HG02798 (cell line): ENCODE results near the gene OPRD1.
"Not testable (repeated sequence)": the region's sequence is repeated elsewhere in the genome, so short reads cannot be mapped to it uniquely, and the experiment has no call there.

Experiments
- ATAC-seq: cut with Tn5 transposase; IDR thresholded peaks from one replicate; pipeline ENCODE4 v1.9.1; 2021; ENCODE audit warnings: mild to moderate bottlenecking; ENCODE audit not compliant: unreplicated experiment, poor library complexity

Gene OPRD1

DNA sequence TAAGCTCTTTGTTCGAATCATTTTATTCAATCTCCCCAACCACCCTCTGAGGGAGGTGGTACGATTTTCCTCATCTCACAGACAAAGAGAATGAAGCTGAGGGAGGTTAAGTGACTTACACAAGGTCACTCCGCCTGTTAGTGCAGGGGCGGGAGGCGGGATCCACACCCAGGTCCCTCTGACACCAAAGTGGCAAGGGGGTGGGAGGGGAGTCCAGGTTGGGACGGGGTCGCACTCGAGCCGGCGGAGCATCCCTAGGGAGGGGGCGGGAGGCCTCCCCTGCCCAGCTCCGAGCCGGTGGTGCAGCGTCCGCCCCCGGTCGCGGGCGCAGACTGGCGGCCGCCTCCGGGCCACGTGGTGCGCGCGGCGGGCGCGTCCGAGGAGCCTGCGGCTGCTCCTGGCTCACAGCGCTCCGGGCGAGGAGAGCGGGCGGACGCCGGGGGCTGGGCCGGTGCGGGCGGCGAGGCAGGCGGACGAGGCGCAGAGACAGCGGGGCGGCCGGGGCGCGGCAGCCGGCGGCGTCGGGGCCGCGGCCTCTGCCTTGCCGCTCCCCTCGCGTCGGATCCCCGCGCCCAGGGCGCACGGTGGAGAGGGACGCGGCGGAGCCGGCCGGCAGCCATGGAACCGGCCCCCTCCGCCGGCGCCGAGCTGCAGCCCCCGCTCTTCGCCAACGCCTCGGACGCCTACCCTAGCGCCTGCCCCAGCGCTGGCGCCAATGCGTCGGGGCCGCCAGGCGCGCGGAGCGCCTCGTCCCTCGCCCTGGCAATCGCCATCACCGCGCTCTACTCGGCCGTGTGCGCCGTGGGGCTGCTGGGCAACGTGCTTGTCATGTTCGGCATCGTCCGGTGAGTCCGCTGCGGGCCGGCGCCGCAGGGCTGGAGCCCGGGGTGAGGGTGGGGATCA lies at the start of gene OPRD1:
OPRD1 (plus strand) TSS at position 405 of the 903 bp plus-strand sequence; CDS start at position 619, 214 bp downstream.
- ATAC-seq = no peak

DNA sequence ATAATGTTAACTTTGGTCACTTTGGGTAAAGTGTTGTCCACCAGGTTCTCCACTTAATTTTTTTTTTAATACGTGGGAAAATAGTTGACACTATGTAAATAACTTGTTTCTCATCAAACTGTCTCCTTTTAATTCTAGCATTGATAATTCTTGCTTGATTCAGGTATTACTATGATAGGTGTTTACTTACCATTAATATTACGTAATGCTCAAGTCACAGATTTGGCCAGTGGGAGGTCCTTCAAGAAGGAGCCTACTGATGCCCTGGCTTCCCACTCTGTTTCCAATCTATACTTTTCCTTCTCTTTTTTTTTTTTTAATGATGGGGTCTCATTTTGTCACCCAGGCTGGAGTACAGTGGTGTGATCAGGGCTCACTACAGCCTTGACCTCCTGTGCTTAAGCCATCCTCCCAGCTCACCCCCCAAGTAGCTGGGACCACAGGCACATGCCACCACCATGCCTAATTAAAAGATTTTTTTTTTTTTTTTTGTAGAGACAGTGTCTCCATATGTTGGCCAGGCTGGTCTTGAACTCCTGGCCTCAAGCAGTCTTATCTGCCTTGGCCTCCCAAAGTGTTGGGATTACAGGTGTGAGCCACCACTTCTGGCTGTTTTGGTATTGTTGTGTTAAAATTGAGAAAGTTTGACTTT lies 45.3 kb upstream of the OPRD1 start:
- ATAC-seq = no peak

DNA sequence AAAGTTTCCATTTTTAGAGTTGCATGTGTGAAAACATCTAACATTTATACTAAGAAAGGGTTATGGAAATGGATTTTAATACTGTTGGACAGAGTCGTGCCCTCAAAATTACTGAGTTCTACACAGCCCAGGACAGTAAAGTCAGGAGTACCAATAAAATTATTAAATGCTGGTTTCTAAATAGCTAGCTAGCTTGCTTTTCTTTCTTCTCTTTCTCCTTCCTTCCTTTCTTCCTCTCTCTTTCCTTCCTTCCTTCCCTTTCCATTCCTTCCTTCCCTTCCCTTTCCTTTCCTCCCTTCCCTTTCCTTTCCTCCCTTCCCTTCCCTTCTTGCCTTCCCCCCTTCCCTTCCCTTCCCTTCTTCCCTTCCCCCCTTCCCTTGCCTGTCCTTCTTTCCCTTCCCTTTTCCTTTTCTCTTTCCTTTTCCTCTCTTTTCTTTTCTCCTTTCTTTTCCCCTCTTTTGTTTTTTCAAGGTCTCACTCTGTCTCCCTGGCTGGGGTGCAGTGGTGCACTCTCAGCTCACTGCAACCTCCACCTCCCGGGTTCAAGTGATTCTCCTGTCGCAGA lies 41.3 kb upstream of the OPRD1 start:
- no peak for ATAC-seq

DNA sequence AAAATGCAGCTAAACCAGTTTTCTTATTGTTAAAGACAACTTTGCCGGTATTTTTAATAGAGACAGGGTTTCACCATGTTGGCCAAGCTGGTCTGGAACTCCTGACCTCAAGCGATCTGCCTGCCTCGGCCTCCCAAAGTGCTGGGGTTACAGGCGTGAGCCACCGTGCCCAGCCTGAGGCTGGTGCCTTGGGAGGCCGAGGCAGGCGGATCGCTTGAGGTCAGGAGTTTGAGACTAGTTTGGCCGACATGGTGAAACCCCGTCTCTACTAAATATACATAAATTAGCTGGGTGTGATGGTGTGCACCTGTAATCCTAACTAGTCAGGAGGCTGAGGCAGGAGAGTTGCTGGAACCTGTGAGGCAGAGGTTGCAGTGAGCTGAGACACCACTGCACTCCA lies 40.0 kb upstream of the OPRD1 start:
- not testable (repeated sequence) for ATAC-seq

DNA sequence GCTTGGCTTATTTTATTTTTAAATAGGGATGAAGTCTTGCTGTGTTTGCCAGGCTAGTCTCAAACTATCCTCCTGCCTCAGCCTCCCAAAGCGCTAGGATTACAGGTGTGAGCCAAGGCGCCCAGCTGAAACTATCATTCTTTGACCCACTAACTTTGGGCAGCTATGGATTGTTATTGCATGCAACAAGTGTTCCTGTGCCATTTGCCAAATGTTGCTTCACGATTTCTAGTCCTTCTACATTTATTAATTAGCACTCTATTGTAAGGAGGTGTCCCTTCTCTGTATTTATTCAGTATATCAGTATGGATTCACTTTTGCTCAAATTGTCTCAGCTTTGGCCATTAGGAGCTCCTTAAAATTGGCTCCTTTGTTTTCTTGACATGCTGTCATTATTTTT lies 38.9 kb upstream of the OPRD1 start:
- no peak for ATAC-seq

DNA sequence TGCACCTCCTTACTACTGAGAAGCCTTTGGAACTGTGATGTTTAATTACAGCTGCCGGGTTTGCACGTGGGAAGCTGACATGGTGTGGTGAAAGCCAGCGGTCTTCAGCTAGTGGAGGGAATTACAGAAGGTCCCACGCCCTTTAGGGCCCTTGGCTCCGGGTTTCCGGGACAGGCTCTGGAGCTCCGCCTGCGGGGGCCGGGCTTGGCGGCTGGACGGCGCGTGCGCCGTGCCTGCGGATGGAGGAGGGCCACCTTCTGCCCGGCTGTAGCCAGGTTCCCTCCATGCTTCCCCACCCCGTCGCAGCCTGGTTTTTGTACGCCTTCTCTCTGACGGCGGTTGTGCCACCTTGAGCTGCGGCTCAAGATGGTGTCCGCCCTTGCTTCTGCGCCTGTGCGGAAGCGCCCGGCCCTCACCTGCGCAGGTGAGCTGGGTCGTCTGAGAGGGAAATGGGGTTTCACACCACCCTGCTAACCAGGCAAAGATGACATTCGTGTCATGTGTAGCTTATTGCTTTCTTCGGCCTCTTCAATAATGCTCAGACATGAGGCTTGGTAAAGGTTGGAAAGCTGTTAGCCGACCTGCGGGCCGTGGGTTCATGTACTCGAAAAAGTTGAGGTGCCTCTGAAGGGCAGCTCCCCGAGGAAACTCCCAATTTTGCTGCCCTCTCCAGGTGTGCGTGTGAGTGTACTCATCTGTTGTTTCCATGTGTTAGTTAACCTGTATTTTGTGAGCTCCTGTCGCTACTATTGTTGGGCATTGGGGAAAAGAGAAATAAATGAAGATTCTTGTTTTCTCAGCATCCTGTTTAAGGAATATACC lies 36.6 kb upstream of the OPRD1 start:
- no peak for ATAC-seq

DNA sequence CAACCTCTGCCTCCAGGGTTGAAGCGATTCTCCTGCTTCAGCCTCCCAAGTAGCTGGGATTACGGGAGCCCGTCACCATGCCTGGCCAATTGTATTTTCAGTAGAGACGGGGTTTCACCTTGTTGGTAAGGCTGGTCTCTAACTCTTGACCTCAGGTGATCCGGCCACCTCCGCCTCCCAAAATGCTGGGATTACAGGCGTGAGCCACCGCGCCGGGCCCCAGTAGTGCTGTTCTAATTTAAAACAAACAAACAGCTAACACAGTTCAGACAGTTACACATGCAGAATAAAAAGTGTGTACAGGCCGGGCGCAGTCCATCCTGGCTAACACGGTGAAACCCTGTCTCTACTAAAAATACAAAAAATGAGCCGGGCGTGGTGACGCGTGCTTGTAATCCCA lies 35.6 kb upstream of the OPRD1 start:
- no peak for ATAC-seq

DNA sequence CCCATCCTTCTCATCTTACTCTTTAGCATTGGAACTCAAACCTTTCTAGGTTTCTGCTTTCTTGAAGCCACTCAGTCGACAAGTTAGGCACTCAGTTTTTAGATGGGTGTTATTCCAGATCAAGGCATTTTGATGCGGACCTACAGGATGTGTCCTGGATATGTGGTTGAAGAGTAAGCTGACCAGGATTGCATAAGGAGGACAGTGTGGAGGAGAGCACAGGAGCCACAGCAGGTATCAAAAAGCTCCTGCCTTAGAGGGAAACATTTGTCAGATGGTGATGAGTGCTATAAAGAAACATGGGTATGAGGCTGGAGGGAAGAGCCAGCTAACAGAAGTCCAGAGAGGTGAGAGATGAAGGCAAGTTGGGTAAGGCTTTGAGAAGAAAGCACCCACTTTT lies 33.9 kb upstream of the OPRD1 start:
- ATAC-seq = no peak

DNA sequence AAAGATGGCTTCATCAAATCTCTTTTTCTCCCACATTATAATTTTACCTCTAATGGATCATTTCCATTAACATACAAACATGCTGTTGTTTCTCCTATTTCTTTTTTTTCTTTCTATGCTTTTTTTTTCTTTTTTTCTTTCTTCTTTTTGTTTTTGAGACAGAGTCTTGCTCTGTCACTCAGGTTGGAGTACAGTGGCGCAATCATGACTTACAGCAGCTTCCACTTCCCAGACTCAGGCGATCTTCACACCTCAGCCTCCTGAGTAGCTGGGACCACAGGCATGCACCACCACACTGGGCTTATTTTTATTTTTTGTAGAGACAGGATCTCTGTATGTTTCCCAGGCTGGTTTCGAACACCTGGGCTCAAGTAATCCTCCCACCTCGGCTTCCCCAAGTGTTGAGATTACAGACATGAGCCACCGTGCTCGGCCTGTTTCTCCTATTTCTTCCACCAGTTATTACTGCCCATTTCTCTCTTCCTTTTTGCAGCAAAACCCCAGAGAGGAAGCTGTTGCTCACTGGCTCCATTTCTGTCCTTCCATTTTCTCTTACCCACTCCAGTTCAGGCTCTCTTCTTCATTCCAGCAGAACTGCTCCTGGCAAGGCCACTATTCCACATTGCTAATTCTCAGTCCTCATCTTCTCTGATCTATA lies 32.1 kb upstream of the OPRD1 start:
- ATAC-seq = no peak

DNA sequence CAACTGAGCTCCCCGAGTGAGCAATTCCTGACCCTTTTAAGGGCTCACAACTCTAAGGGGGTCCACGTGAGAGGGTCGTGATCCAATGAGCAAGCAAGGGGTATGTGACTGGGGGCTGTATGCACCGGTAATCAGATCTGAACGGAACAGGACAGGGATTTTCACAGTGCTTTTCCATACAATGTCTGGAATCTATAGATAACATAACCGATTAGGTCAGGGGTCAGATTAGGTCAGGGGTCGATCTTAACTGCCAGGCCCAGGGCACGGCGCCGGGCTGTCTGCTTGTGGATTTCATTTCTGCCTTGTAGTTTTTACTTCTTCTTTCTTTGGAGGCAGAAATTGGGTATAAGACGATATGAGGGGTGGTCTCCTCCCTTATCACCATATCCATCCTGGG lies 30.7 kb upstream of the OPRD1 start:
- ATAC-seq = no peak

DNA sequence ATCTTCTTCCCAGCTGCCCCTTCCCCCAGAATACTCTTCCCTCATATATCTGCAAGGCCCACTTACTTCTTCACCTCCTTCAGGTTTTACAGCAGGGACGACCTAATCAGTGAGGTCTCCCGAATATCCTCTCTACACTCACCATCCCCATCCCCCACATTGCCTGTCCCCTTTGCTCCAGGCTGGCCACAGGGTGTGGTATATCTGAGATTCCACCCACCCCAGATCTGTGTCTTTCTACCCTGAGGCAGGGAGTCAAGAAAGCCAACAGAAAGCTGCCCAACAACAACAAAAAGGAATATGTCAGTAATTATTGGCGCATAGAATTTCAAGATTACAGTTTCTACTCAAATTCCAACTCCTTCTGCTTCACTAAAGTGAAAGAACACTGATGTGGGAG lies 30.0 kb upstream of the OPRD1 start:
- ATAC-seq = no peak

DNA sequence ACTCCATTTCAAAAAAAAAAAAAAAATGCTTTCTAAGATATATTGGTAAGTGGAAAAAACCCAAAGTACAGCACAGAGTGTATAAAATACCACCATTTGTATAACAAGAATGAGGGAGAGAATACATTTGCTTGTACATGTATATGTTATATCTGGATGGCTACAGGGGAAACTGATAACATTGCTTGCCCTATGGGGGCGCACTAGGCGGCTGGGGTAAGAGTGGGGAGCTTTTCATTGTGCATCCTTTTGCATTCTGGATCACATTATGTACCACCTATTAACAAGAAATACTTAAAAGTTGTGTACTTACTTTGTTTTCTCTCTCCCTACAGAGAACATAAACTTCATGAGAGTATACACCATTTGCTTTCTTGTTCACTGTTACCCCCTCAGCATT lies 28.6 kb upstream of the OPRD1 start:
- ATAC-seq = no peak

DNA sequence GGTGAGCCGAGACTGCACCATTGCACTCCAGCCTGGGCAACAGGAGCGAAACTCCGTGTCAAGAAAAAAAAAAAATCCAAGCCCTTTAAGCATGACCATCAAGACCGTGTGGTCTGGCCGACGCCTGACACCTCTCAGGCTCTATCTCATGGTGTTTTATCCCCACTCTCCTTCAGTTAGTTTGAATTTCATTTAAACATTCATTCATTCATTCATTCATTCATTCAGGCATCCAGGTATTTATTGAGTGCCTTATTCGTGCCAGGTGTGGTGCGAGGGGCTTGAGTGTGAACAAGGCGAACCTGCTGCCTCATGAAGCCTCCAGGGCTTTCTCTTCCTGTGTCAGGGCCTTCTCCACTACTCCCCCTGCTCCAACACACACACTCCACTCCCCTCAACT lies 22.6 kb upstream of the OPRD1 start:
- ATAC-seq = no peak

DNA sequence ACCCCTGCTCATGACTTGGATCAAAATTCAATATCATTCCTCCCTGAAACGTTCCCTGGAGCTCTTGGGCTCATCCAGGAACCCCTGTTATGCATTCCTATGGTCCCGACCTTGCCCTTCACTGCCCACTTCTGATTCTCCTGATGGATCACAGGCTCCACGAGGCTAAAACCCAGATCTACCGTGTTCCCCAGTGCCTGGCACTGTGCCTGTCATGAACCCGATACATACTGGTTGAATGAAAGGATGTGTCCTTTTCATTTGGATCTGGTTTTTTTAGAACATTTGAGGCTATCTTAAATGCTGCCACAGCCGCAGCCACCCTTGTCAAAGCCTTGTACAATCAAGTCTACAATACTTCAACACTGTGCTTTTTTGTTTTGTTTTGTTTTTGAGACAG lies 22.2 kb upstream of the OPRD1 start:
- no peak for ATAC-seq

DNA sequence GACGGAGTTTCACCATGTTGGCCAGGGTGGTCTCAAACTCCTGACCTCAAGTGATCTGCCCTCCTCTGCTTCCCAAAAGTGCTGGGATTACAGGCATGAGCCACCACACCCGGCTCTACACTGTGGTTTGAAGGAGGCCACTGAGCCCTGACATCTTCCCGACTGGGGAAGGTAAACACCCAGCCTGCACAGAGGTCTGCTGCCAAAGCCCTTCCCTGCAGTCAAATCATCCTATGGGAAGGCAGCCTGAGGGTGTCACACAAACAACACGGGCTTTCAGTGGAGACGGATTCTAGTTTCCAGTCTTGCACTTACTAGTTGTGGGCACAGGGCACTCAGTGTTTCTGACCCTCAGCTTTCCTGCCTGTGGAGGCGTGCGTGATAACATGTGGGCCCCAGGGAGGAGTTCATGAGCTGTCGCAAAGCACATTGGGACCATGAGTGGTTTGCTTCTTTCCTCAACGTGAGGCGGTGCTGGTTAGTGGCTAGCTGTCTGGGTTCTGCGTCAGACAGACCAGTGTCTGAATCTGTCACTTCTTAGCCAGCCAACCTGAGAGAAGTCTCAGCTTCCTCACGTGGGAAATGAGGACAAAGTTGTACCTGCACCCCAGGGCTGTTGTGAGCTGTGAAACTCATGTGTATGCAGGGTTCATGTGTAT lies 21.5 kb upstream of the OPRD1 start:
- ATAC-seq = no peak

DNA sequence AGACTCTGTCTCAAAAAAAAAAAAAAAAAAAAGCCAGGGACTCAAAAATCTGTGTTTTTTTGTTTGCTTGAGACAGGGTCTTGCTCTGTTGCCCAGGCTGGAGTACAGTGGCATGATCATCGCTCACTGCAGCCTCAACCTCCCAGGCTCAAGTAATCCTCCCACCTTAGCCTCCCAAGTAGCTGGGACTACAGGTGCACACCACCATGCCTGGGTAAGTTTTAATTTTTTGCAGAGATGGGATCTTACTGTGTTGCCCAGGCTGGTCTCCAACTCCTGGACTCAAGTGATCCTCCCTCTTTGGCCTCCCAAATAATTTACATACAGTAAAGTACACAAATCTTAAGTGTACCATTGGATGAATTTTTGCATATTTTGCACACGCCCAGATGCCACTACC lies 20.0 kb upstream of the OPRD1 start:
- not testable (repeated sequence) for ATAC-seq

DNA sequence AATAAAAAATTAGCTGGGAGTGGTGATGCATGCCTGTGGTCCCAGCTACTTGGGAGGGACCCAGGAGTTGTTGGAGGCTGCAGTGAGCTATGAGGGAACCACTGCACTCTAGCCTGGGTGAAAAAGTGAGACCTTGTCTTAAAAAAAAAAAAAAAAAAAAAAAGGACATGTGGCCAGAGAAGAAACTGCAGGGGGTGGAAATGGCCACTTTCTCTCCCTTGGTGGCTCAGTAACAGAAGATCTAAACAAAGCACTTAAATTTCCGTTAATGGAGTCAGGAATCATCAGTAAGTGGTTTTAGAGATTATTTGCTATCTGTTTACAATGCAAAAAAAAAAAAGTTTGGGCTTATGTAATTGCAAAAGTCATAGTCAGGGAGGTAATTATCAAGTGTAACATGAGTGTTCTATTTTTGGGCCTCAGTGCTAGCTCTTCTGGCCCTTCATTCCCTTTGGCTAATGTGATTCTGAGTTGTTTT lies 19.3 kb upstream of the OPRD1 start:
- ATAC-seq = no peak

DNA sequence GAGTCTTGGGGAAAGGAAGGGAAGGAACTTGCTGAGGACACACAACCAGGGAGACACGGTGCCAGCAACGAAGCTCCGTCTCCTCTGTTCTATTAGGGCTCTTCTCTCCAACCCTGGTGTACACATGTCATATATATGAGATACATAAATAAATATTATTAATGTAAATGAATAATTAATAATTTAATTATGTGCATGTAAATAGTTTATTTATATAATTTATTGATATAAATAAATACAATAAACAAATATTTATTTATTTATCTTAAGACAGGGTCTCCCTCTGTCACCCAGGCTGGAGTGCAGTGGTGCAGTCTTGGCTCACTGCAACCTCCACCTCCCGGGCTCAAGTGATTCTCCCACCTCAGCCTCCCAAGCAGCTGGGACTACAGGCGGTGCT lies 17.4 kb upstream of the OPRD1 start:
- not testable (repeated sequence) for ATAC-seq
